ENCODE results near the gene EHMT1.

DNA sequence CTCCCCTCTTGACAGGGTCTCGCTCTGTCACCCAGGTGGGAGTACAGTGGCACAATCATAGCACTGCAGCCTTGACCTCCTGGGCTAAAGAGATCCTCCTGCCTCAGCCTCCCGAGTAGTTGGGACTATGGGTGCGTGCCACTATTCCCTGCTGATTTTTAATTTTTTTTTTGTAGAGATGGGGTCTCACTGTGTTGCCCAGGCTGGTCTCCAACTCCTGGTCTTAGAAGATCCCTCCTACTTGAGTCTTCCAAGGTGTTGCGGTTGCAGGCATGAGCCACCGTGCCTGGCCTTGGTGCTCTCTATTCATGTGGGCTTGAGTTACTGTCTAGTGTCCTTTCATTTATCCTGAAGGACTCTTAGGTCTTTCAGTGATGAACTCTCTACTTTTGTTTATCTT lies 24.1 kb downstream of the EHMT1 start:
- TF ChIP-seq EP300 (IDR thresholded peaks at IDR 0.05) (no peak), CHD2 (IDR thresholded peaks at IDR 0.05; ENCODE audit: low read length, partially characterized antibody) (no peak), EHF (CRISPR knock-in tag; IDR thresholded peaks at IDR 0.05) (no peak)
- TF ChIP-seq, protein P1, sequence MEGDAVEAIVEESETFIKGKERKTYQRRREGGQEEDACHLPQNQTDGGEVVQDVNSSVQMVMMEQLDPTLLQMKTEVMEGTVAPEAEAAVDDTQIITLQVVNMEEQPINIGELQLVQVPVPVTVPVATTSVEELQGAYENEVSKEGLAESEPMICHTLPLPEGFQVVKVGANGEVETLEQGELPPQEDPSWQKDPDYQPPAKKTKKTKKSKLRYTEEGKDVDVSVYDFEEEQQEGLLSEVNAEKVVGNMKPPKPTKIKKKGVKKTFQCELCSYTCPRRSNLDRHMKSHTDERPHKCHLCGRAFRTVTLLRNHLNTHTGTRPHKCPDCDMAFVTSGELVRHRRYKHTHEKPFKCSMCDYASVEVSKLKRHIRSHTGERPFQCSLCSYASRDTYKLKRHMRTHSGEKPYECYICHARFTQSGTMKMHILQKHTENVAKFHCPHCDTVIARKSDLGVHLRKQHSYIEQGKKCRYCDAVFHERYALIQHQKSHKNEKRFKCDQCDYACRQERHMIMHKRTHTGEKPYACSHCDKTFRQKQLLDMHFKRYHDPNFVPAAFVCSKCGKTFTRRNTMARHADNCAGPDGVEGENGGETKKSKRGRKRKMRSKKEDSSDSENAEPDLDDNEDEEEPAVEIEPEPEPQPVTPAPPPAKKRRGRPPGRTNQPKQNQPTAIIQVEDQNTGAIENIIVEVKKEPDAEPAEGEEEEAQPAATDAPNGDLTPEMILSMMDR (IDR thresholded peaks at IDR 0.05) = no peak
- TF ChIP-seq, protein P2, sequence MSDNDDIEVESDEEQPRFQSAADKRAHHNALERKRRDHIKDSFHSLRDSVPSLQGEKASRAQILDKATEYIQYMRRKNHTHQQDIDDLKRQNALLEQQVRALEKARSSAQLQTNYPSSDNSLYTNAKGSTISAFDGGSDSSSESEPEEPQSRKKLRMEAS (IDR thresholded peaks at IDR 0.05) = no peak

All from A549 (cell line).